ENCODE data around the gene MYCBP2. TPM values are rescaled to one million over a fixed set of nuclear protein-coding genes. Genes with fewer than 3 reads are reported as not detected.

The MYCBP2 gene
- total RNA-seq, 1 experiment from 2014 or later = 55.6 TPM

- Histone ChIP-seq H4K20me1 (ENCODE audit: insufficient read depth) (no peaks in the 10 kb centered on the region; the same call in 1 of the 2 replicates), H3K9me2 (ENCODE audit: insufficient read depth) (no peaks in the 10 kb centered on the region), H2AFZ (no peak overlapping the region), H3K9me3 (ENCODE audit: insufficient read depth, low read depth) (no peaks in the 10 kb centered on the region), H3K4me2 (no peak overlapping the region), H3F3A (ENCODE audit: insufficient read depth, low read depth) (no peaks in the 10 kb centered on the region), H3K27ac (no peak overlapping the region), H3K4me3 (no peak overlapping the region), H3K4me1 (replicated peaks; ENCODE audit: insufficient read depth) (no peaks in the 10 kb centered on the region), H3K79me2 (ENCODE audit: low read depth) (peaks cover 88% of the 10 kb centered on the region), H3K27me3 (ENCODE audit: insufficient read depth, low read depth) (no peaks in the 10 kb centered on the region), H3K36me3 (ENCODE audit: low read depth) (no peaks in the 10 kb centered on the region)
- no TSS peak for BruUV-seq (replicated peaks)
- POLR2A ChIA-PET (ENCODE audit: unreplicated experiment) = no interaction called here
- intact Hi-C loops (cut with micrococcal nuclease; ENCODE audit: unreplicated experiment) = no loop called here
- no peak for DNase-seq
- CTCF ChIA-PET = no interaction called here
- TF ChIP-seq CTCF (conservative IDR thresholded peaks at IDR 0.05) (no peak), EZH2 (IDR thresholded peaks at IDR 0.05; ENCODE audit: low read depth) (no peak)
These were observed 14.6 kb downstream of the MYCBP2 start for GRCh38 chr13:77312311-77312710.

GRCh38 chr13:77310579-77311279, 16.2 kb downstream of the MYCBP2 start:
- CTCF ChIA-PET = no interaction called here
- peaks cover 85% of the 10 kb centered on the region for H3K79me2 ChIP-seq (ENCODE audit: low read depth)
- peaks cover 6% of the 10 kb centered on the region; the same call in 1 of the 2 replicates for H3K4me1 ChIP-seq (replicated peaks; ENCODE audit: insufficient read depth)
- H3K9me3 ChIP-seq (ENCODE audit: insufficient read depth, low read depth) = no peaks in the 10 kb centered on the region
- no TSS peak for BruUV-seq (replicated peaks)
- no peaks in the 10 kb centered on the region for H3K36me3 ChIP-seq (ENCODE audit: low read depth)
- no peak overlapping the region for H2AFZ ChIP-seq
- POLR2A ChIA-PET (ENCODE audit: unreplicated experiment) = no interaction called here
- H4K20me1 ChIP-seq (ENCODE audit: insufficient read depth) = no peaks in the 10 kb centered on the region; the same call in 1 of the 2 replicates
- intact Hi-C loops (cut with micrococcal nuclease; ENCODE audit: unreplicated experiment) = no loop called here
- no peak overlapping the region for H3K27ac ChIP-seq
- no peak for DNase-seq
- H3F3A ChIP-seq (ENCODE audit: insufficient read depth, low read depth) = peaks cover 6% of the 10 kb centered on the region; the same call in 1 of the 2 replicates
- TF ChIP-seq EZH2 (IDR thresholded peaks at IDR 0.05; ENCODE audit: low read depth) (no peak), CTCF (conservative IDR thresholded peaks at IDR 0.05) (no peak)
- no peaks in the 10 kb centered on the region for H3K9me2 ChIP-seq (ENCODE audit: insufficient read depth)
- no peak overlapping the region for H3K4me2 ChIP-seq
- H3K27me3 ChIP-seq (ENCODE audit: insufficient read depth, low read depth) = no peaks in the 10 kb centered on the region
- no peak overlapping the region for H3K4me3 ChIP-seq

DNA sequence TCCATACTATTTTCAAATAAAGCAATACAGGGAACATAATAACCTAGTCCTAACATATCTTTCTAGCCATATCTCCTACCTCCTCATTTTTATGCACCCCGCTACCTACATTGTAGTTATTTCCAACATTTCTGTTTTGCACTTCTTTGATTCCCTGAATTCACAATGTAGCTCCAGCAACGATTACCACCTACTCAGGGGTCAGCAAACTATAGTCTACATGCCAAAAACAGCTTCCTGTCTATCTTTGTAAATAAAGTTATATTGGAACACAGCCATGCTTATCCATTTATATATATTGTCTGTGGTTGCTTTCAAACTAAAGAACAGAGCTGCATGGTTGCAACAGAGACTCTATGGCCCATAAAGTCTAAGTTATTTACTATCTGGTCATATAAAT, 16.7 kb downstream of the MYCBP2 start:
- DNase-seq = no peak
- Histone ChIP-seq H3F3A (ENCODE audit: insufficient read depth, low read depth) (peaks cover 6% of the 10 kb centered on the region; the same call in 1 of the 2 replicates), H3K4me1 (replicated peaks; ENCODE audit: insufficient read depth) (peaks cover 6% of the 10 kb centered on the region; the same call in 1 of the 2 replicates), H3K9me2 (ENCODE audit: insufficient read depth) (no peaks in the 10 kb centered on the region), H3K27ac (no peak overlapping the region), H2AFZ (no peak overlapping the region), H3K4me2 (no peak overlapping the region), H3K4me3 (no peak overlapping the region), H3K79me2 (ENCODE audit: low read depth) (peaks cover 85% of the 10 kb centered on the region), H4K20me1 (ENCODE audit: insufficient read depth) (no peaks in the 10 kb centered on the region; the same call in 1 of the 2 replicates), H3K36me3 (ENCODE audit: low read depth) (no peaks in the 10 kb centered on the region), H3K27me3 (ENCODE audit: insufficient read depth, low read depth) (no peaks in the 10 kb centered on the region), H3K9me3 (ENCODE audit: insufficient read depth, low read depth) (no peaks in the 10 kb centered on the region)
- TF ChIP-seq EZH2 (IDR thresholded peaks at IDR 0.05; ENCODE audit: low read depth) = no peak
- TF ChIP-seq CTCF (conservative IDR thresholded peaks at IDR 0.05) = no peak
- no TSS peak for BruUV-seq (replicated peaks)
- intact Hi-C loops (cut with micrococcal nuclease; ENCODE audit: unreplicated experiment) = no loop called here
- ChIA-PET POLR2A (ENCODE audit: unreplicated experiment) (no interaction called here), CTCF (no interaction called here)
